Esophagus muscularis mucosa (tissue), 4 donors: ENCODE results near the gene GPR37L1. TPM values are rescaled to one million over a fixed set of nuclear protein-coding genes. Genes with fewer than 3 reads are reported as not detected.

Experiments used
- DNase-seq: peaks from one replicate; pipeline ENCODE4 v3.0.0-alpha.2; 2017; ENCODE audit errors: extremely low spot score
- H3K27ac ChIP-seq, 4 donors: fragments of 200-600 bp; sonication (generic); replicated peaks in 1 of 4; 1 replicate in 3 of 4; 2 replicates in 1 of 4; pipeline ENCODE4 v1.5.1; 2016 to 2019; ENCODE audit warnings: mild to moderate bottlenecking in 1 of 4
- H3K27me3 ChIP-seq, 4 donors: fragments of 200-600 bp; sonication (generic); one replicate each; pipeline versions ENCODE4 v1.5.1 to v1.6.0; 2016 to 2019
- H3K36me3 ChIP-seq, 4 donors: fragments of 200-600 bp; sonication (generic); one replicate each; pipeline ENCODE4 v1.5.1; 2016 to 2019
- H3K4me1 ChIP-seq, 4 donors: fragments of 200-600 bp; sonication (generic); one replicate each; pipeline ENCODE4 v1.5.1; 2016 to 2019
- H3K4me3 ChIP-seq, 4 donors: fragments of 200-600 bp; sonication (generic); 1 replicate in 2 of 4; 2 replicates in 2 of 4; pipeline ENCODE4 v1.5.1; 2016 to 2019; ENCODE audit warnings: mild to moderate bottlenecking in 4 of 4, moderate library complexity in 1 of 4
- H3K9me3 ChIP-seq, 4 donors: fragments of 200-600 bp; sonication (generic); 1 replicate in 3 of 4; 2 replicates in 1 of 4; pipeline ENCODE4 v1.5.1; 2016 to 2019
- EP300 ChIP-seq: sonication (generic); formaldehyde crosslinking; IDR thresholded peaks from one replicate; pipeline ENCODE4 v1.6.1; 2017; ENCODE audit warnings: antibody characterized with exemption
- POLR2A ChIP-seq: fragments of 450-650 bp; IDR thresholded peaks from one replicate; pipeline ENCODE4 v1.6.1; 2017; ENCODE audit warnings: antibody characterized with exemption, moderate library complexity, mild to moderate bottlenecking, low read depth
- POLR2AphosphoS5 ChIP-seq, 2 donors: sonication (generic); formaldehyde crosslinking; IDR thresholded peaks; one replicate each; pipeline ENCODE4 v1.6.1; 2017; ENCODE audit warnings: antibody characterized with exemption in 2 of 2
- WGBS: methylation state at CpG from one replicate; pipeline ENCODE4 v1.1.5; 2018; 5-methylcytosine and 5-hydroxymethylcytosine counted together
- intact Hi-C: fragments of 100-400 bp; cut with DNase I; formaldehyde crosslinking; loops from one replicate; pipeline ENCODE4 v1.15.1; 2023
- total RNA-seq, 4 donors: library from RNA; depleted of rRNA; stranded (reverse); fragments of >200 nt; gene quantifications; one replicate each; pipeline versions ENCODE4 v1.1.0 to v1.2.1, GENCODE V29; 2016
- TF ChIP-seq, protein P1 (sequence below), 3 experiments: fragments of 200-600 bp in 2 of 3; fragments of 450-650 bp in 1 of 3; sonication (generic) in 2 of 3; IDR thresholded peaks; one replicate each; pipeline ENCODE4 v1.5.1; 2017 to 2019; ENCODE audit warnings: antibody characterized with exemption in 3 of 3, mild to moderate bottlenecking in 2 of 3, moderate library complexity in 1 of 3

The GPR37L1 gene
- total RNA-seq, 4 donors from 2014 or later, result 0.17 to 0.69 (median 0.58) TPM; not detected in 1

DNA sequence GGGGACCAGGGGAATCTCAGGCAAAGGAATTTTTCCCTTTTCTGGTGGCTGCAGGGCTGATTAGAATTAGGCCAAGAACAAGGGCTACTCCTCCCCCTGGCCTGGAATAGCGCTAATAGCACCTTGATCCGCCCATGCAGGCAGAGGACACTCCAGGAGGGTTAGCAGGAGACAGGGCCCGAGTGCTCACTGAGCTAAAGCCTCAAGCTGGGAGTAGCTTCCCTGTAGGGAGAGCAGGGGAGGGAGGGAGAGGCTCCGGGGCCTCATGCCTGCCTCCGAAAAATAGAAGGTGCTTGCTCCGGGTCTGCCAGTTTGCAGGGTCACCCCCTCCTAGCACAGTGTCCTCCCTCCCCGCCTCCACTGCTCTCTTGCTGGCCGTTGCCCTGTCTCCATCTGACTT, 33.9 kb downstream of the GPR37L1 start:
- Histone ChIP-seq H3K36me3 (no peaks in the 10 kb centered on the region), H3K27ac (no peak overlapping the region), H3K4me1 (peaks cover 0 to 11% (median 9%) of the 10 kb centered on the region in 4 donors), H3K4me3 (no peak overlapping the region), H3K9me3 (no peaks in the 10 kb centered on the region), H3K27me3 (peaks cover 0 to 20% (median 0%) of the 10 kb centered on the region in 4 donors)
- 78% methylated on average over 8 of the region's 8 CpGs for whole genome bisulfite sequencing
- TF ChIP-seq, protein P1, sequence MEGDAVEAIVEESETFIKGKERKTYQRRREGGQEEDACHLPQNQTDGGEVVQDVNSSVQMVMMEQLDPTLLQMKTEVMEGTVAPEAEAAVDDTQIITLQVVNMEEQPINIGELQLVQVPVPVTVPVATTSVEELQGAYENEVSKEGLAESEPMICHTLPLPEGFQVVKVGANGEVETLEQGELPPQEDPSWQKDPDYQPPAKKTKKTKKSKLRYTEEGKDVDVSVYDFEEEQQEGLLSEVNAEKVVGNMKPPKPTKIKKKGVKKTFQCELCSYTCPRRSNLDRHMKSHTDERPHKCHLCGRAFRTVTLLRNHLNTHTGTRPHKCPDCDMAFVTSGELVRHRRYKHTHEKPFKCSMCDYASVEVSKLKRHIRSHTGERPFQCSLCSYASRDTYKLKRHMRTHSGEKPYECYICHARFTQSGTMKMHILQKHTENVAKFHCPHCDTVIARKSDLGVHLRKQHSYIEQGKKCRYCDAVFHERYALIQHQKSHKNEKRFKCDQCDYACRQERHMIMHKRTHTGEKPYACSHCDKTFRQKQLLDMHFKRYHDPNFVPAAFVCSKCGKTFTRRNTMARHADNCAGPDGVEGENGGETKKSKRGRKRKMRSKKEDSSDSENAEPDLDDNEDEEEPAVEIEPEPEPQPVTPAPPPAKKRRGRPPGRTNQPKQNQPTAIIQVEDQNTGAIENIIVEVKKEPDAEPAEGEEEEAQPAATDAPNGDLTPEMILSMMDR (IDR thresholded peaks at IDR 0.05), result no peak
- TF ChIP-seq EP300 (no peak), POLR2A (no peak), POLR2AphosphoS5 (IDR thresholded peaks at IDR 0.05) (no peak)
- no peak for DNase-seq
- intact Hi-C loops, result no loop called here

DNA sequence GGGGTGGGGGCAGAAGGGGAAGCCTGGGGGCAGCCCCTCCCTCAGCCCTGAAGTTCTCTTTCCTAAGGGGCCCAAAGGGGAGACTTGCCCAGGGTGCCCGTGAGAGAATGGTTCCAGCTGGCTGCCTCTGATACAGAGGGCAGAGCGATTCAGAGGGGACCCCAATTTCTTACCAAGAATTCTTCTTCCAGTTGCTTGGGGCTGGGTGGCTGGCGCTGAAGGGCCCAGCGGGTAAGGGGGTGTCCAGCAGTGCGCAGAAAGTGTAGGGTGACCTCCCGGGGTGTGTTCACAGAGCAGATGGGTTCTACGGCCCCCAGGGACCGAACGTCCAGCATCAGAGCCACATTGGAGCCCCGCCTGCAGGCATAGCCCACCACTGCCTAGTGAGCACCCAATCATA, 35.2 kb downstream of the GPR37L1 start:
- TF ChIP-seq POLR2AphosphoS5 (IDR thresholded peaks at IDR 0.05), result no peak
- TF ChIP-seq, protein P1 (IDR thresholded peaks at IDR 0.05), result no peak
- TF ChIP-seq POLR2A, result no peak
- TF ChIP-seq EP300, result no peak
- Histone ChIP-seq H3K36me3 (no peaks in the 10 kb centered on the region), H3K27me3 (peaks cover 0 to 20% (median 0%) of the 10 kb centered on the region in 4 donors), H3K27ac (no peak overlapping the region), H3K4me1 (peaks cover 0 to 11% (median 9%) of the 10 kb centered on the region in 4 donors), H3K4me3 (no peak overlapping the region), H3K9me3 (no peaks in the 10 kb centered on the region)
- no peak for DNase-seq
- WGBS, result 87% methylated on average over 10 of the region's 10 CpGs
- intact Hi-C loops, result no loop called here

DNA sequence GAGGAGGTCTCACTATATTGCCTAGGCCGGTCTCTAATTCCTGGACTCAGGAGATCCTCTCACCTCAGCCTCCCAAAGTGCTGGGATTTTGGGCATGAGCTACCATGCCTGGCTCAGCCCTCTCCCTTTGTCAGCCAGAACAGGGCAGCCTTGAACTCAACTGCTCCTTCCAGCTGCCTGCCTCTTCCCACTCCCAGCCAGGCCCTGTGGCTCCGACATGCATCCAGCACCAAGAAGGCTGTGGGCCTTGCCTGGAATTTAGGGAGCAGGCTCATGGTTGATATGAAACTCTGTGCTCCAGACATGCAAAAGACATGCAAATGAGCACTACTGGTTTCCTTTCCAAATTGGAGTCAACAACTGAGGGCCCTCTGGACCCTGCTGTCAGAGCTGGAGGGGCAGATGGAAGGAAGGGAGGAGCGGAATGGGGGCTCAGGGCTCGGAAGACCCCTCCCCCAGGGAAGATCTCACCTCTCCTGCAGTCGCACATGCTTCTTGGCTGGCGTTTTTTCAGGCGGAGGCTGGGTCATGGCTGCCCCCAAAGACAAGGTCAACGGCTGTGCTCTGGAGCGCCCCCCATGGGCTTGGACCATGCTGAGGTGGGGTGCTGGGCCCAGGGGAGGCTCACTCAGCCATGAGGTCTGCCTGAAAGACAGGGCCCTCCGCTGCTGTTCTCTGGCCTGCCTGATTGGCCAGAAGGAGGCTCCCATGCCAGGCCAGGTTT, 36.3 kb downstream of the GPR37L1 start:
- Histone ChIP-seq H3K27ac (no peak overlapping the region), H3K36me3 (no peaks in the 10 kb centered on the region), H3K9me3 (no peaks in the 10 kb centered on the region), H3K4me3 (peak overlapping the region in 2 of 4 donors; percentile 7 to 25), H3K27me3 (peaks cover 0 to 16% (median 0%) of the 10 kb centered on the region in 4 donors), H3K4me1 (peaks cover 0 to 11% (median 9%) of the 10 kb centered on the region in 4 donors)
- DNase-seq, result no peak
- intact Hi-C loops, result no loop called here
- WGBS, result 80% methylated on average over 10 of the region's 10 CpGs
- TF ChIP-seq EP300 (no peak), POLR2A (no peak), POLR2AphosphoS5 (IDR thresholded peaks at IDR 0.05) (no peak)
- TF ChIP-seq, protein P1 (IDR thresholded peaks at IDR 0.05), result no peak

DNA sequence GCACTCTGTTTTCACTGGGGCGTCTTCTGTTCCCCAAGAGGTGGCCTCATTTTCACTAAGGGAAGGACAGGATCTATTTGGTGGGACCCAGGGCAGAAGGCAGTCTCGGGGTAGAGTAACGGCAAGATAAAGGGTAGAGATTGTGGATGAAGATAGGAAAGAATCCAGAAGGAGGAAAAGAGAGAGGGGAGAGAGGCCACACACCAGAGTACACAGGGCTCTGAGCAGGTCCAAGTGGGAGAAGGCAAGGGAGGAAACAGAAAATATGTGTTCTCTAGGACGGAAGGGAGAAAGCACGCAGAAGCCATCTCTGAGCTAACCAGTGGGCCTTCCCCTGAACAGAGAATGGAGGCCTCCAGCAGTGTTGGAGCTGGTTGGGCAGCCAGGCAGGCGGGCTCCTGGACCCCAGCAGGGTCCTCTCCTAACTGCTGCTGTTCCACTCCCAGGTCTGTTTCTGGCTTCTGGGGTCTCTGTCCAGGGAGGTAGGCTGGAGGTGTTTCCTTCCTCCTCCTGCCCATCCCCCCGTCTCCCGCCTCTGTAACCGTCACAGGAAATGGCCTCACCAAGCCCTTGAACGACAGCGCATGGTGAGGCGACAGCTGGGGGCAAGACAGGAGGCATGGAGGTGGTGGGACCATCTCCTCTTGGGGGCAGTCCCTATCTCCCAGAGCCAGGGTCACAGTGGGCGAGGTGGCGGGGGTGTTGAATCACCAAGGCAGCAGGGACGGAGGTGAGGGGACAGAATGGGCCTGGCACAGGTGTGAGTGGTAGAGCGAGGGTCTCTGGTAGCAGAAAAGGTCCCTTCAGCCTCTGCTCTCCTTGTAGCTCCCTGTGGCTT, 37.0 kb downstream of the GPR37L1 start:
- 70% methylated on average over 15 of the region's 16 CpGs for WGBS
- H3K9me3 ChIP-seq, result no peaks in the 10 kb centered on the region
- intact Hi-C loops, result no loop called here
- peak overlapping the region in 3 of 4 donors; percentile 20 to 43 (median 25) for H3K4me3 ChIP-seq
- H3K27me3 ChIP-seq, result peaks cover 0 to 12% (median 0%) of the 10 kb centered on the region in 4 donors
- H3K27ac ChIP-seq, result peak overlapping the region in 3 of 4 donors; percentile 4 to 43 (median 39)
- no peak for DNase-seq
- no peaks in the 10 kb centered on the region for H3K36me3 ChIP-seq
- H3K4me1 ChIP-seq, result peaks cover 0 to 9% (median 8%) of the 10 kb centered on the region in 4 donors
- TF ChIP-seq, protein P1 (IDR thresholded peaks at IDR 0.05), result no peak
- no peak for TF ChIP-seq POLR2AphosphoS5 (IDR thresholded peaks at IDR 0.05)
- no peak for TF ChIP-seq EP300
- TF ChIP-seq POLR2A, result no peak
